ENCODE measurements around the gene COL26A1. TPM values are rescaled to one million over a fixed set of nuclear protein-coding genes. Genes with fewer than 3 reads are reported as not detected.
"Not testable (repeated sequence)": the region's sequence is repeated elsewhere in the genome, so short reads cannot be mapped to it uniquely, and the experiment has no call there.

Gene COL26A1
- total RNA-seq, 1 donor from 2014 or later: not detected

GRCh38 chr7:101470668-101471487 lies 108.2 kb downstream of the COL26A1 start:
- intact Hi-C loops (cut with DNase I): no loop called here
- ATAC-seq (ENCODE audit: poor library complexity) (no peak), DNase-seq (no peak)

GRCh38 chr7:101474178-101474577 lies 111.5 kb downstream of the COL26A1 start:
- ATAC-seq (ENCODE audit: poor library complexity): no peak
- intact Hi-C loops (cut with DNase I): no loop called here
- no peak for DNase-seq

- DNase-seq; ATAC-seq (ENCODE audit: poor library complexity); intact Hi-C loops (cut with DNase I): not testable (repeated sequence)
Measured at GRCh38 chr7:101475691-101476090, 113.0 kb downstream of the COL26A1 start.

GRCh38 chr7:101479217-101479616 lies 116.5 kb downstream of the COL26A1 start:
- DNase-seq: no peak
- no peak for ATAC-seq (ENCODE audit: poor library complexity)
- intact Hi-C loops (cut with DNase I): no loop called here

- ATAC-seq (ENCODE audit: poor library complexity); DNase-seq; intact Hi-C loops (cut with DNase I): not testable (repeated sequence)
Measured at GRCh38 chr7:101486056-101486432, 123.4 kb downstream of the COL26A1 start.

- DNase-seq: no peak
- ATAC-seq (ENCODE audit: poor library complexity): no peak
- intact Hi-C loops (cut with DNase I): no loop called here
Measured at GRCh38 chr7:101486433-101487104, 123.9 kb downstream of the COL26A1 start.

- no peak for ATAC-seq (ENCODE audit: poor library complexity)
- intact Hi-C loops (cut with DNase I): no loop called here
- DNase-seq: no peak
Measured at GRCh38 chr7:101487105-101487458, 124.4 kb downstream of the COL26A1 start.

GRCh38 chr7:101487753-101488152 lies 125.1 kb downstream of the COL26A1 start:
- ATAC-seq (ENCODE audit: poor library complexity) (no peak), DNase-seq (no peak)
- intact Hi-C loops (cut with DNase I): no loop called here

- ATAC-seq (ENCODE audit: poor library complexity) (no peak), DNase-seq (no peak)
- intact Hi-C loops (cut with DNase I): no loop called here
Measured at GRCh38 chr7:101488826-101489572, 126.3 kb downstream of the COL26A1 start.

GRCh38 chr7:101490439-101490838 lies 127.8 kb downstream of the COL26A1 start:
- ATAC-seq (ENCODE audit: poor library complexity): not testable (repeated sequence)

GRCh38 chr7:101491442-101491841 lies 128.8 kb downstream of the COL26A1 start:
- ATAC-seq (ENCODE audit: poor library complexity); intact Hi-C loops (cut with DNase I); DNase-seq: not testable (repeated sequence)

More at GRCh38 chr7:101490439-101490838, 127.8 kb downstream of the COL26A1 start:
- intact Hi-C loops (cut with DNase I); DNase-seq: not testable (repeated sequence)

- intact Hi-C loops (cut with DNase I): no loop called here
- DNase-seq (no peak), ATAC-seq (ENCODE audit: poor library complexity) (no peak)
Measured at GRCh38 chr7:101494602-101495329, 132.1 kb downstream of the COL26A1 start.

GRCh38 chr7:101496017-101496416 lies 133.3 kb downstream of the COL26A1 start:
- intact Hi-C loops (cut with DNase I): no loop called here
- DNase-seq (no peak), ATAC-seq (ENCODE audit: poor library complexity) (no peak)

- ATAC-seq (ENCODE audit: poor library complexity) (no peak), DNase-seq (no peak)
- intact Hi-C loops (cut with DNase I): no loop called here
Measured at GRCh38 chr7:101501351-101501750, 138.7 kb downstream of the COL26A1 start.

GRCh38 chr7:101502466-101503098 lies 139.9 kb downstream of the COL26A1 start:
- DNase-seq: no peak
- intact Hi-C loops (cut with DNase I): no loop called here
- ATAC-seq (ENCODE audit: poor library complexity): no peak

- ATAC-seq (ENCODE audit: poor library complexity); intact Hi-C loops (cut with DNase I); DNase-seq: not testable (repeated sequence)
Measured at GRCh38 chr7:101505510-101505909, 142.8 kb downstream of the COL26A1 start.

- intact Hi-C loops (cut with DNase I): no loop called here
- DNase-seq: no peak
- no peak for ATAC-seq (ENCODE audit: poor library complexity)
Measured at GRCh38 chr7:101506531-101506930, 143.9 kb downstream of the COL26A1 start.

GRCh38 chr7:101507327-101507726 lies 144.7 kb downstream of the COL26A1 start:
- ATAC-seq (ENCODE audit: poor library complexity) (no peak), DNase-seq (no peak)
- intact Hi-C loops (cut with DNase I): no loop called here

Data from Right ventricle myocardium superior (tissue), 1 donor.